ENCODE measurements around the gene MYOF. TPM values are rescaled to one million over a fixed set of nuclear protein-coding genes. Genes with fewer than 3 reads are reported as not detected.

MYOF gene
- total RNA-seq, 2 donors from 2014 or later: 21.1 to 25.7 TPM

DNA sequence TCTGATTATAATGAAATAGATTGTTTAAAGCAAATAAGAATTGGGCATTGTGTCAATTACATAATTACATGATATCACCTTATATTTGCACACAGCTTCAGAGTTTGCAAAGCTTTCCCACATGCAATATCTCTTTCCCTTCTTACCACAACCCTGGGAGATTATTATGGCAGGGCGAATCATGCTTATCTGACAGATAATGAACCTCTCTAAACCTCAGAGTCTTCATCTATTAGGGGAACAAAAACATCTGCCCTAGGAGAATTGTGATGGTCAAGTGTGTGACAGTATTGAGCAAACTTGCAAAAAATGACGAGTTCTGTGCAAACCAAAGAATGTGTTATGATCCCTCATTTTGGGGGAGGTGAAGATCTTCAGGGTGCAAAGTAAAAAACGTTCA is 90.0 kb downstream of the MYOF start:
- intact Hi-C loops (cut with DNase I): no loop called here
- no peaks in the 10 kb centered on the region for H3K27me3 ChIP-seq
- DNase-seq (no peak), ATAC-seq (no peak)
- H3K4me3 ChIP-seq: no peak overlapping the region
- no peak overlapping the region for H3K27ac ChIP-seq
- H3K36me3 ChIP-seq (replicated peaks in 1 of 2; ENCODE audit: insufficient read depth in 1 of 2, low read depth in 2 of 2): no peaks in the 10 kb centered on the region
- no peak for TF ChIP-seq POLR2A (IDR thresholded peaks at IDR 0.05)
- TF ChIP-seq CTCF (IDR thresholded peaks at IDR 0.05): no peak
- 40 to 44% methylated on average over 3 of the region's 3 CpGs for WGBS, 2 donors
- H3K9me3 ChIP-seq: no peaks in the 10 kb centered on the region
- no peaks in the 10 kb centered on the region for H3K4me1 ChIP-seq

DNA sequence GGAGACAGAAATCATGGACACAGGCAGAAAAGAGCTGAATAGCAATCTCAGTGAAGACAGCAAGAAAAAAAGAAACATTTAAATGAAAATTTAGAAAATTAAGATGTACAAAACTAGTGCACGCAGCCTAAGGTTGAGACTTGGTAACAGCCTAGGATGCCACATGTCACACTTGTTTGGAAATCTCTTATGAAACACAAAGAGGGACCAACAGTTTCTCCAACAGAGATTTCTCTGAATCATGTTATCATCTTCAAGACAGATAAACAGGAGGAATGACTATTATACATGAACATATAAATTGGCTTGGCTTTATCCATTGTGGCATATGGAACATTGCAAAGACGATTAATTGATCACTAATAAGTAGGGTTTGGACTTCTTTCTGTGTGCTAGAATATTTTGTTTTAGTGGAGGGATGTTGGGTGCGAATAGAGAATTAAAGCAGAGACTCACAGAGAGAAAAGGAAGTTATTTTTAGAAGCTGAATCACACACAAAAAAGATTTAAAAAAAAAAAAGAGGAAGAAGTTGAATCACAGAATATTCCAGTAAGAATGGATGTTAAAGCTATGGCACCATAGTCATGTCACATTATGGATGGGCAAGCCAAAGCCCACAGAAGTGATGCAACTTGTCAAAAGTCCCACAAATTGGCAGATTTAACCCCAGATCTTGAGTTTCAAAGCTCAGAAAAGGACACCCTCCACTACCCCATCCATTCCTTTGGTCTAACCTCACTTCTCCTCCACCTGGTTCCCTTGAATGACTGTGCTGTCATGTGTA is 91.6 kb downstream of the MYOF start:
- Histone ChIP-seq H3K9me3 (no peaks in the 10 kb centered on the region), H3K4me3 (no peak overlapping the region), H3K36me3 (replicated peaks in 1 of 2; ENCODE audit: insufficient read depth in 1 of 2, low read depth in 2 of 2) (no peaks in the 10 kb centered on the region), H3K27me3 (no peaks in the 10 kb centered on the region), H3K4me1 (no peaks in the 10 kb centered on the region), H3K27ac (no peak overlapping the region)
- ATAC-seq (no peak), DNase-seq (no peak)
- 69 to 76% methylated on average over 3 of the region's 3 CpGs for WGBS, 2 donors
- no peak for TF ChIP-seq CTCF (IDR thresholded peaks at IDR 0.05)
- intact Hi-C loops (cut with DNase I): no loop called here

- WGBS, 2 donors: 64 to 83% methylated on average over 13 to 14 of the region's 14 CpGs
- peak overlapping the region in 1 of 4 donors; percentile 44 for H3K27ac ChIP-seq
- no peak for ATAC-seq
Observed at GRCh38 chr10:93386631-93387369, 95.3 kb downstream of the MYOF start.

DNA sequence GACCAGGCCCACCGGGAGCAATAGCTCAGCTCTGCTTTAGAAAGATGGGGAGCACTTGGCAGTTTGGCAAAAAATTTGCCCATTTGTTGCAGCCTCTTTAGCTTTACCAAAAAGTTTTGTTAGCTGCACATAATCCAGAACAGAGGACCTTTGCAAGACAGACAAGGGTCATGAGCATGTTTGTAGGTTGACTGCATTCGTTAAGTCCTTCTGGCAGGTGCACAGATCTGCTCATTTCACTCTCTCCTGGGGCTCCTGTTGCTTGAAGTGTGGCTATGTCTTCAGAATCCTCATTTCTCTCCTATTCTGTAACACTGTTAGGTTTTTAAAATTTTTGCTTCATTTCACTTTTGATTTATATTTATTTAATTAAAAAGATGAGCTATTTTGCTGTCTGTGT is 96.8 kb downstream of the MYOF start:
- no peak for DNase-seq

More at GRCh38 chr10:93386631-93387369, 95.3 kb downstream of the MYOF start:
- Histone ChIP-seq H3K4me3 (no peak overlapping the region), H3K36me3 (replicated peaks in 1 of 2; ENCODE audit: insufficient read depth in 1 of 2, low read depth in 2 of 2) (no peaks in the 10 kb centered on the region), H3K27me3 (no peaks in the 10 kb centered on the region), H3K9me3 (no peaks in the 10 kb centered on the region), H3K4me1 (no peaks in the 10 kb centered on the region)
- intact Hi-C loops (cut with DNase I): no loop called here
- peak in 1 of 4 donors; percentile 44 for DNase-seq
- no peak for TF ChIP-seq CTCF (IDR thresholded peaks at IDR 0.05)
- TF ChIP-seq POLR2A (IDR thresholded peaks at IDR 0.05): no peak

More for the DNA sequence above, 96.8 kb downstream of the MYOF start:
- no peaks in the 10 kb centered on the region for H3K4me1 ChIP-seq
- no peaks in the 10 kb centered on the region for H3K36me3 ChIP-seq (replicated peaks in 1 of 2; ENCODE audit: insufficient read depth in 1 of 2, low read depth in 2 of 2)
- WGBS, 2 donors: 79 to 90% methylated on average over 2 of the region's 2 CpGs
- H3K9me3 ChIP-seq: no peaks in the 10 kb centered on the region
- TF ChIP-seq POLR2A (IDR thresholded peaks at IDR 0.05): no peak
- TF ChIP-seq CTCF (IDR thresholded peaks at IDR 0.05): no peak
- ATAC-seq: no peak
- no peak overlapping the region for H3K4me3 ChIP-seq
- intact Hi-C loops (cut with DNase I): no loop called here
- no peaks in the 10 kb centered on the region for H3K27me3 ChIP-seq
- H3K27ac ChIP-seq: no peak overlapping the region
